Activated naive CD8-positive, alpha-beta T cell treated with anti-CD3 and anti-CD28 coated beads, Interleukin-2, amount 50 U/mL, for 24 hours (primary cell): ENCODE results near the gene POP4.
A peak's percentile ranks its signal among the peaks of the same experiment; 100 is the strongest.

Experiments used
- ATAC-seq: fragments of 150-1000 bp; cut with Tn5 transposase; one replicate; pipeline ENCODE4 v1.10.0; 2021
- DNase-seq: peaks from one replicate; pipeline ENCODE4 v3.0.0; 2021
- H3K27ac Mint-ChIP-seq: one replicate; pipeline ENCODE4 v1.8.0; 2021; ENCODE audit warnings: mild to moderate bottlenecking, mixed read lengths
- H3K27me3 Mint-ChIP-seq: one replicate; pipeline ENCODE4 v1.8.0; 2021; ENCODE audit warnings: mixed read lengths
- H3K36me3 Mint-ChIP-seq: one replicate; pipeline ENCODE4 v1.8.0; 2021; ENCODE audit warnings: low read depth, mixed read lengths
- H3K4me1 Mint-ChIP-seq: one replicate; pipeline ENCODE4 v1.8.0; 2021; ENCODE audit warnings: mixed read lengths
- H3K4me3 Mint-ChIP-seq: one replicate; pipeline ENCODE4 v1.8.0; 2021; ENCODE audit warnings: mild to moderate bottlenecking, moderate library complexity, mixed read lengths
- H3K9me3 Mint-ChIP-seq: one replicate; pipeline ENCODE4 v1.8.0; 2021; ENCODE audit warnings: mixed read lengths

Gene POP4

DNA sequence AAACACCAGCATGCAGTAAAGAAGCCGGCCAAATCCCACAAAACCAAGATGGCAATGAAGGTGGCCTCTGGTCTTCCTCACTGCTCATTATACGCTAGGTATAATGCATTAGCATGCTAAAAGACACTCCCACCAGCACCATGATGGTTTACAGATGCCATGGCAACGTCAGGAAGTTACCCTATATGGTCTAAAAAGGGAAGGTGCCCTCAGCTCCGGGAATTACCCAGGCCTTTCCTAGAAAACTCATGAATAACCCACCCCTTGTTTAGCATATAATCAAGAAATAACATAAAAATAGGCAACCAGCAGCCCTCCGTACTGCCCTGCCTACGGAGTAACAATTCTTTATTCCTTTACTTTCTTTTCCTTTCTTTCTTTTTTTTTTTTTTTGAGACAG is 38.1 kb downstream of the POP4 start:
- no peak for ATAC-seq
- H3K9me3 Mint-ChIP-seq = no peaks in the 10 kb centered on the region
- no peaks in the 10 kb centered on the region for H3K27me3 Mint-ChIP-seq
- H3K27ac Mint-ChIP-seq = no peak overlapping the region
- no peak overlapping the region for H3K4me3 Mint-ChIP-seq
- no peak for DNase-seq
- H3K36me3 Mint-ChIP-seq = no peaks in the 10 kb centered on the region
- H3K4me1 Mint-ChIP-seq = peaks cover 13% of the 10 kb centered on the region

DNA sequence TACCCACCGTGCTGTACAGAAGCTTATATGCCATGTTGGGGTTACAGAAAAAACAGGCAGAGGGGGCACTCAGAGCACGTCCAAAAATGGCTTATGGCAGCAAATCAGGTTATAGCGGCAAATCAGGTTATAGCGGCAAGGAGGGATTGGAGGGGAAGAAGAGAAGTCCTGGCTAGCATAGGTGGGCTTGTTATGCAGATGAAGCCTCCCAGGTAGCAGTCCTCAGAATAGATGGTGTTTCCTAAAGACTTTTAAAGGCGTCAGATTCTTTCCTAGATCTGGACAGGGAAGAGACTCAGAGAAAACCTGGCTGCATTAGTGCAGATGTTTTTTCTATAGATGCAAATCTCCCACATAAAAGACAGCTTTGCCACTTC is 39.4 kb downstream of the POP4 start:
- Mint-ChIP-seq H3K4me1 (peaks cover 13% of the 10 kb centered on the region), H3K27ac (no peak overlapping the region), H3K9me3 (no peaks in the 10 kb centered on the region), H3K36me3 (no peaks in the 10 kb centered on the region), H3K27me3 (peaks cover 2% of the 10 kb centered on the region), H3K4me3 (no peak overlapping the region)
- ATAC-seq (no peak), DNase-seq (no peak)

DNA sequence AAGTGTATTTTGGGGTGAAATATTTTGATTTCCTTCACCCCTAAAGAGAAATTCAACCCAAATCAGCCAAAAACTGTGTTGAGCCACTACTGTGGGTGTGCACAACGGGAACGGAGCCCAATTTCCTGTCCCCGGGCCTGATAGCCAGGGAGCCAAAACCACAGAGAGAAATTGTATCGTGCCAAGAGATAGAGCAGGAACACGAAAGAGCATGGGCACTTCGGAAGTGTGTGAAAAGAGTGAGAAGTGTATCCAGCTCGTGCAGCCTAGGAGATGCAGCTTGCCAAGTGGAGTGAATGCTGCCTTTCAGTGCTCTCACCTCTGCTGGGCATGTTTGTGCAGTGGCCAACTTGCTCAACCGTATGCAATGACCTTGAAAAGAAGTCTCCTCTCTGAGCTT is 39.8 kb downstream of the POP4 start:
- H3K4me1 Mint-ChIP-seq = peaks cover 13% of the 10 kb centered on the region
- H3K27me3 Mint-ChIP-seq = peaks cover 2% of the 10 kb centered on the region
- no peak overlapping the region for H3K4me3 Mint-ChIP-seq
- no peaks in the 10 kb centered on the region for H3K36me3 Mint-ChIP-seq
- DNase-seq (no peak), ATAC-seq (peak; percentile 28)
- peak overlapping the region; percentile 37 for H3K27ac Mint-ChIP-seq
- no peaks in the 10 kb centered on the region for H3K9me3 Mint-ChIP-seq

DNA sequence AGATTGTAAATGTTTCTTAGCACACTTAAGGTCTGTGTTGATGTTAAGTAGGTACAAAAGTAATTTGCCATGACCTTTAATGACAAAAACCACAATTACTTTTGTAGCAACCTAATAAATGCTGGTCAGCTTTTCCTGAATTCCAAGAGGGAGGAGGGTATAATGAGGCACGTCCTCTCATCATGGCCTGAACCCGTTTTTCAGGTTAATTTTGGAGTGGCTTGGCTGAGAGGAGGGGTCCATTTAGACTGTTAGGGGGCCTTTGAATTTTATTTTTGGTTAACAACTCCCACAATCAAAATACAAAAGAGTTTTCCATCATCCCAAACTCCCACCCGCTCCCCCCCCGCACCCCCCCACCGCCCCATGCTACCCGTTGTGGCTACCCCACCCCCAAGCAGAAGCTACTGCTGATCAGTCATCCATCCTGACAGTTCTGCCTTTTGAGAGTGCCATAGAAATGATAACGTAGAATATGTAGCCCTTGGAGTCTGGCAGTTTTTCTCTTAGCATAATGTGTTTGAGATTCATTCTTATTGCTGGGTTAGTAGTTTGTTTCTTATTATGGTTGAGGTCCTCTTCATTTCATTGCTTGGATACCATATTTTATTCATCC is 44.8 kb downstream of the POP4 start:
- ATAC-seq (no peak), DNase-seq (no peak)
- Mint-ChIP-seq H3K4me3 (no peak overlapping the region), H3K9me3 (peaks cover 4% of the 10 kb centered on the region), H3K27ac (no peak overlapping the region), H3K4me1 (peaks cover 14% of the 10 kb centered on the region), H3K36me3 (no peaks in the 10 kb centered on the region), H3K27me3 (peaks cover 2% of the 10 kb centered on the region)

DNA sequence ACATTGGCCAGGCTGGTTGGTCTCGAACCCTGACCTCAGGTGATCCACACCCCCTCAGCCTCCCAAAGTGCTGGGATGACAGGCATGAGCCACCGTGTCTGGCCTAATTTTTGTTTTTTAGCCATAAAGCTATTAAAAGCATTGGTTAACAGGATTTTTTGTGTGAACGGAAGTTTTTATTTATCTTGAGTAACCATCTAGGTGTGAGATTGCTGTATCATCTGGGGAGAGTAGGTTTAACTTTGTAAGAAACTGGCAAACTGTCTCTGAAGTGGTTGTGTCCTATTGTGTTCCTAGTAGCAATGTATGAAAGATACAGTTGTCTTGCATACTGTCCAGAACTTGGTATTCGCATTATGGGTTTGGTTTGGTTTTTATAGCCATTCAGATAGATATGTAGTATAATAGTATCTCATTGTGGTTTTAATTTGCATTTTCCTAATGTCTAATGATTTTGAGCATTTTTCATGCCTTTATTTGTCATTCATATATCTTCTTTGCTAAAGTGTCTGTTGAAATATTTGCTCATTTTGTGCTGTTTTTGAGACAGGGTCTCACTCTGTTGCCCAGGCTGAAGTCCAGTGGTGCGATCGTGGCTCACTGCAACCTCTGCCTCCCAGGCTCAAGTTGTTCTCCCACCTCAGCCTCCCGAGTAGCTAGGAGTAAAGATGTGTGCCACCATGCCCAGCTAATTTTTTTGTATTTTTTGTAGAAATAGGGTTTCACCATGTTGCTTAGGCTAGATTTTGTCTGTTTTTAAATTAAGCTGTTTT is 45.7 kb downstream of the POP4 start:
- Mint-ChIP-seq H3K4me1 (peaks cover 9% of the 10 kb centered on the region), H3K36me3 (no peaks in the 10 kb centered on the region), H3K27ac (no peak overlapping the region), H3K27me3 (peaks cover 2% of the 10 kb centered on the region), H3K9me3 (peaks cover 4% of the 10 kb centered on the region), H3K4me3 (no peak overlapping the region)
- no peak for DNase-seq
- no peak for ATAC-seq

DNA sequence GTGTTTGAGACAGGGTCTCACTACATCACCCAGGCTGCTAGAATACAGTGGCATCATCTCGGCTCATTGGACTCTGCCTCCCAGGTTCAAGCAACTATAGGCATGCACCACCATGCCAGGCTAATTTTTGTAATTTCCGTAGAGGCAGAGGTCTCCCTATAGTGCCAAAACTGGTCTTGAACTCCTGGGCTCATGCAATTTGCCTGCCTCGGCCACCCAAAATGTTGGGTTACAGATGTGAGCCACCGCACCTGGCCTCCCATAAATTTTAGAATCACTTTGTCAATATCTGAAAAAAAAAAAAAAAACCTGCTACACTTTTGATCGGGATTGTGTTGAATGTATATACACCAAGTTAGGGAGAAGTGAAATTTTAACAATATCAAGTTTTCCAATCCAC is 47.3 kb downstream of the POP4 start:
- Mint-ChIP-seq H3K36me3 (no peaks in the 10 kb centered on the region), H3K27ac (no peak overlapping the region), H3K9me3 (peaks cover 4% of the 10 kb centered on the region), H3K4me3 (no peak overlapping the region), H3K4me1 (peaks cover 9% of the 10 kb centered on the region), H3K27me3 (peaks cover 2% of the 10 kb centered on the region)
- ATAC-seq (no peak), DNase-seq (no peak)

DNA sequence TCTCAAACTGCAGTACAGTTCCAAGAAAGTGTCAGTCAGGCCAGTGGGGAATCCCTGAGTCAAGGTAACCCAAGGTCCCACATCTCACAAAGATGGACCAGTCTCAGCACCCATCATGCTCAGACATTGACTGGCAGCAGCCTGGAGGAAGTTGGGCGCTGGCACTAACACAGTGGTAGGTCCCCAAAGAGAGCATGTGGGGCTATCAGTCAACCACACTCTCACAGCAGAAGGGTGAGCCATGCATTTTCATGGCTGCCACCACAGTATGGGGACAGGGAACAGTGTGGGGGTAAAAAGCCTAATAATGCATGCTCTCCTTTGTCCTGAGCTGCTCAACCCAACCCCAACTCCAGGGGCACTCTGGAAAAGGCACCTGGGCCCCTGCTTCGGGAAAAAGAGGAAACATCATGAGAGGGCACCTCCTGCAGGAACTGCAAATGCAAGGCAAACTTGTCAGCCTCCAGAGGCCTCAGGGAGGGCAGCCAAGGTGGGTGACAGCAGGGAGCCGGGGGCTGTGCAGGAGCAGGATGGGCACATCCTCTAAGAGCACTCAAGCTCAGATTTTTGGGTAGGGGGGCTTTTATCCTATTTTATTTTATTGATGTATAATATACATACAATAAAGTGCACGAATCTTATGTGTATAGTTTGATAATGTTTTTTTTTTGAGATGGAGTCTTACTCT is 49.7 kb downstream of the POP4 start:
- no peak overlapping the region for H3K27ac Mint-ChIP-seq
- H3K9me3 Mint-ChIP-seq = peaks cover 4% of the 10 kb centered on the region
- no peaks in the 10 kb centered on the region for H3K36me3 Mint-ChIP-seq
- ATAC-seq (no peak), DNase-seq (no peak)
- H3K4me1 Mint-ChIP-seq = peaks cover 17% of the 10 kb centered on the region
- no peaks in the 10 kb centered on the region for H3K27me3 Mint-ChIP-seq
- H3K4me3 Mint-ChIP-seq = no peak overlapping the region

DNA sequence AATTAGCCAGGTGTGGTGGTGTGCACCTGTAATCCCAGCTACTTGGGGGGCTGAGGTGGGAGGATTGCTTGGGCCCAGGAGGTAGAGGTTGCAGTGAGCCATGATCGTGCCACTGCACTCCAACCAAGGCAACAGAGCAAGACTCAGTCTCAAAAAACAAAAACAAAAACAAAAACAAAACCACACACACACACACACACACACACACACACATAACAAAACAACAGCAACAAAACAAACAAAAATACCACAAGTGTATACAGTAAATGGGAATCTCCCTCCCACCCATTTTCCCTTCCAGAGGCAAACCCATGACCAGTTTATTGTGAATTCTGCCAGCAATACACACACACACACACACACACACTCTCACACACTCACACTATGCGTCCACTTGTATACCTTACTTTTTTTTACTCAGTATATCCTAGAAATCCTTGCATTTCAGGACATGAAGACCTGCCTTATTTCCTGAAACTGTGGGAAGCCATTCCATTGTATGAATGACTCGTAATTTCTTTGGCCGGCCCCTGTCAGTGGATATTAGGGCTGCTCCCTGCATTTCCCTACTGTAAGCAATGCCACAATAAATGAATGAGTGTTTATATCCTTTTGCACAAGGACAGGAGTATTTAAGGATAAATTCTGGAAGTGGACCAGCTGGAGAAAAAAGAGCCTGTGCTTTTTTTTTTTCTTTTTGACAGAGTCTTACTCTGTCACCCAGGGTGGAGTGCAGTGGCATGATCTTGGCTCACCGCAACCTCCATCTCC is 52.3 kb downstream of the POP4 start:
- H3K9me3 Mint-ChIP-seq = peaks cover 4% of the 10 kb centered on the region
- no peak for ATAC-seq
- no peaks in the 10 kb centered on the region for H3K27me3 Mint-ChIP-seq
- H3K36me3 Mint-ChIP-seq = no peaks in the 10 kb centered on the region
- H3K4me1 Mint-ChIP-seq = peaks cover 30% of the 10 kb centered on the region
- no peak overlapping the region for H3K27ac Mint-ChIP-seq
- H3K4me3 Mint-ChIP-seq = no peak overlapping the region
- DNase-seq = no peak

DNA sequence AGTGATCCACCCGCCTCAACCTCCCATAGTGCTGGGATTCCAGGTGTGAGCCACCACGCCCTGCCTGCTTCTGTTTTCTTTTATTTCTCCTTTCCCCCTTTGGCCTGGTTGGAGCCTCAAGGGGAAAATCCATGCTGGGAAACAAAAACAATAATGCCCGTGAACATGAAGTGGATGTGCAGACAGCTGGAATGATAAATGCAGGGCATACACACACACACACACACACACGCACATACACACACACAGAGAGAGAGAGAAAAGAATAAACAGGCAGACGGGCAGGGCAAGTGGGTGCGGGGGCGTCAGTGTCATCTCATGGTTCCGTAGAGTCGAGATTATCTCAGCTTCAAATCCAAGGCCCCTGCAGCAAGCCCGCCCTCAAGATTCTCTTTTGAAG is 54.8 kb downstream of the POP4 start:
- H3K9me3 Mint-ChIP-seq = no peaks in the 10 kb centered on the region
- H3K27ac Mint-ChIP-seq = peak overlapping the region; percentile 73
- ATAC-seq (no peak), DNase-seq (peak; percentile 59)
- peaks cover 42% of the 10 kb centered on the region for H3K4me1 Mint-ChIP-seq
- H3K4me3 Mint-ChIP-seq = peak overlapping the region; percentile 11
- no peaks in the 10 kb centered on the region for H3K36me3 Mint-ChIP-seq
- no peaks in the 10 kb centered on the region for H3K27me3 Mint-ChIP-seq

DNA sequence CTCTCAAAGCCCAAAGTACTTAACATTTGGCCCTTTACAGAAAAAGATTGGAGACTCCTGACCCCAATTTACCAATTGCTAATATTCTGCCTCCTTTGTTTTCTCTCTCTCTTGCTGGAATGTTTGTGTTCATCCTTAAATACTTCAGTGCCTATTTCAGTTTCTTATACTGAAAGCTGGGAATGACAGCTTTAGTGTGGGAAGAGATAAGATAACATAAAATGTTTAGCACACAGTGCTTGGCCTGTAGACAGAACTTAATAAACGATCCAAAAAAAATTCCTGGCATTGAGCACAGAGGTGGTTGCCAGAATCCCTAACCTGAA is 56.2 kb downstream of the POP4 start:
- Mint-ChIP-seq H3K4me1 (peaks cover 47% of the 10 kb centered on the region), H3K27ac (peak overlapping the region; percentile 92), H3K27me3 (no peaks in the 10 kb centered on the region), H3K4me3 (peak overlapping the region; percentile 66), H3K36me3 (peaks cover 5% of the 10 kb centered on the region), H3K9me3 (no peaks in the 10 kb centered on the region)
- DNase-seq (no peak), ATAC-seq (no peak)

DNA sequence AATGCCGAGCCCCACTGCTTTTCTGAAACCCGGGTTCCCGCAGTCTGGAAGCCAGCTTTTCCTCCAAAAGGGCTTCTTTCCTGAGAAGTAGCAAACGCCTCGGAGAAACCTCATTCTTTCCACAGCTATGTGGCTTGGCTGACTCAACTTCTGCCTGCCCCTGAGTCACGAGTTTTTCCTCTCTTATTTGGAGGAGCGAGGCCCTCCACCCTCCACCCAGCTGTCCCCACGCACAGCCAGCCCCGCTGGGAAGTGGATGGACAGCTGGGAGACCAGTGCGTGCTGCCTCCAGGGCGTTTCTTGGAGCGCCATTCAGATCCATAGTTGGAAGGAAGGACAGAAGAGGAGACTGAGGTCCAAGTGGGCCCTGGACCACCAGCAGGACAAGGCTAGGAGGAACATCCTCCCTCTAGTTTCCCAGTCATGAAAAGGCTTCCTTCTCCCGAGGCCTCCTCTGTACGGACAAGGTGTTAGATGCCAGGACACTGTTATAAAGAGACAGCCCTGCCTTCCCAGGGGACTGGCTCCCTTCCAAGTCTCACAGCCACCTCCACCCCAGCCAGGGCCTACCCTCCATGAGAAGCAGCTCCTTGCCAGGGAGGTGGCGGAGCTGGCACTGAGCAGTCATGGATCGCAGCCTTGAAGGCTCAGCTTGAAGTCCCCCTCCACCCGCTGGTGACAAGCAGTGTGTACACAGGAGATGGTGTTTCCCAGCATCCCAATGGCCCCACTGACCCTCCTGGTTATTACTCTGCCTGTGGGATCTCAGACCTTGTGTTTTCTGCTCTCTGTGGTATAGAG is 56.7 kb downstream of the POP4 start:
- peak; percentile 55 for ATAC-seq
- H3K4me3 Mint-ChIP-seq = peak overlapping the region; percentile 66

DNA sequence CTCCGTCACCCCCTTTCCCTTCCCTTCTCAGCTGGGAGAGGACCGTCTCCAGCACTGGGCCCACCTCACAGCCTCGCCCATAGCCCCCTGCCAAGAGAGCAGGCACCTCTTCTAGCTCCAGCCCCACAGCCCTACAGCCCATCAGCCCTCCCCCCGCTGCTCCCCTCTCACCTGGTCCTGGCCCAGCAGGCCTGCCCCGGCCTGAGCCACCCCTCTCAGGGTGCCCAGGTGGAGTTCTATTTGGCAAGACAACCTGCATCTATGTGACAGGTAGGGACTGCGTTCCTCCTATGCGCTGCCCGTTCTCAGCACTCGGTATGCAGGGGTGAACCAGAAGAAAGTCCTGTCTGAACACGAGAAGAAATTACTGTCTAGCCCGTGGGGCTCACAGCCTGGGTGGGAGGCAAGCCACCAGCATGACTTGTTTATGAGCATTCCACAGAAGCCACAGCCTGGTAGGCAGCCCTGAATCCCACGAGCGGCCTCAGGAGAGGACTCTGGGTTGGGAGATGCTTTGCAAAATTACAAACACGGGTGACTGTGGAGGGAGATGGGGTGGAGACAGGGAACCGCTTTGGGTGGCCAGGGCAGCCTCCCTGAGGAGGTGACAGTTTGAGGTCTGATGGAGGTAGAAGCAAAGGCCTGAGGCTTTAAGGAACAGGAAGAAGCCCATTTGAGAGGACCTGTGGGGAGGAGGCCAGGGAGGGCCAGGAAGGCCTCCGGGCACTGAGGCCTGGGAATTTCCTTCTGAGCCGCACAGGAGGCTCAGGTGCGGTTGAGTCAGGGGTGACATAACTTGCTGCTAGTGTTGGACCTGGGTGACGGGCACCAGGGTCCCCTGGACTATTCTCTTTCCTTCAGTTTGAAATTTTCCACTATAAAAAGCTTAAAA is 58.0 kb downstream of the POP4 start:
- Mint-ChIP-seq H3K4me1 (peaks cover 65% of the 10 kb centered on the region), H3K27me3 (no peaks in the 10 kb centered on the region), H3K27ac (peak overlapping the region; percentile 75), H3K4me3 (peak overlapping the region; percentile 75), H3K9me3 (no peaks in the 10 kb centered on the region), H3K36me3 (peaks cover 6% of the 10 kb centered on the region)
- no peak for DNase-seq
- no peak for ATAC-seq

More for the DNA sequence above, 56.7 kb downstream of the POP4 start:
- Mint-ChIP-seq H3K36me3 (peaks cover 6% of the 10 kb centered on the region), H3K27me3 (no peaks in the 10 kb centered on the region), H3K9me3 (no peaks in the 10 kb centered on the region), H3K27ac (peak overlapping the region; percentile 92), H3K4me1 (peaks cover 52% of the 10 kb centered on the region)
- DNase-seq = peak; percentile 56

DNA sequence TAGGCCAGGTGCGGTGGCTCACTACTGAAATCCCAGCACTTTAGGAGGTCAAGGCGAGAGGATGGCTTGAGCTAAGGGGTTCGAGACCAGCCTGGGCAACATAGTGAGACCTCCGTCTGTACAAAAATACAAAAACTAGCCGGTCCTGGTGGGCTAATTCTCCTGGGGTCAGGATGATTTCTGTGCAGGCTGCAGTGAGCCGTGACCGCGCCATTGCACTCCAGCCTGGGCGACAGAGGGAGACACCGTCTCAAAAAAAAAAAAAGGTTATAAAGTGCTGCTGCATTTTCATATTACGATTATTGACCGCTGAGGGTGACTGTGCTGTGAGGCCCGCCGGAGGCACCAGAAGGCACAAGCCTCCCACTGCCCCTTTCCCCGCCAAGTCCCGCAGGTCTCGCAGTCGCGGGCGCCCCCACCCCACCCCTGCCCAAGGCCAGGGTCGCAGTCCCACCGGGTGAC is 58.7 kb downstream of the POP4 start:
- H3K4me1 Mint-ChIP-seq = peaks cover 72% of the 10 kb centered on the region
- H3K27me3 Mint-ChIP-seq = no peaks in the 10 kb centered on the region
- DNase-seq = no peak
- ATAC-seq = peak; percentile 10
- H3K4me3 Mint-ChIP-seq = peak overlapping the region; percentile 75
- no peaks in the 10 kb centered on the region for H3K9me3 Mint-ChIP-seq
- peaks cover 8% of the 10 kb centered on the region for H3K36me3 Mint-ChIP-seq
- peak overlapping the region; percentile 75 for H3K27ac Mint-ChIP-seq
